ENCODE measurements around the gene ANAPC7. TPM values are rescaled to one million over a fixed set of nuclear protein-coding genes. Genes with fewer than 3 reads are reported as not detected.

The ANAPC7 gene
- total and polyA plus RNA-seq, 9 of the 15 experiments (the other 6 are each of a cell fraction or from before 2014, with no cell fraction given), result 46.7 to 158 (median 109) TPM

DNA sequence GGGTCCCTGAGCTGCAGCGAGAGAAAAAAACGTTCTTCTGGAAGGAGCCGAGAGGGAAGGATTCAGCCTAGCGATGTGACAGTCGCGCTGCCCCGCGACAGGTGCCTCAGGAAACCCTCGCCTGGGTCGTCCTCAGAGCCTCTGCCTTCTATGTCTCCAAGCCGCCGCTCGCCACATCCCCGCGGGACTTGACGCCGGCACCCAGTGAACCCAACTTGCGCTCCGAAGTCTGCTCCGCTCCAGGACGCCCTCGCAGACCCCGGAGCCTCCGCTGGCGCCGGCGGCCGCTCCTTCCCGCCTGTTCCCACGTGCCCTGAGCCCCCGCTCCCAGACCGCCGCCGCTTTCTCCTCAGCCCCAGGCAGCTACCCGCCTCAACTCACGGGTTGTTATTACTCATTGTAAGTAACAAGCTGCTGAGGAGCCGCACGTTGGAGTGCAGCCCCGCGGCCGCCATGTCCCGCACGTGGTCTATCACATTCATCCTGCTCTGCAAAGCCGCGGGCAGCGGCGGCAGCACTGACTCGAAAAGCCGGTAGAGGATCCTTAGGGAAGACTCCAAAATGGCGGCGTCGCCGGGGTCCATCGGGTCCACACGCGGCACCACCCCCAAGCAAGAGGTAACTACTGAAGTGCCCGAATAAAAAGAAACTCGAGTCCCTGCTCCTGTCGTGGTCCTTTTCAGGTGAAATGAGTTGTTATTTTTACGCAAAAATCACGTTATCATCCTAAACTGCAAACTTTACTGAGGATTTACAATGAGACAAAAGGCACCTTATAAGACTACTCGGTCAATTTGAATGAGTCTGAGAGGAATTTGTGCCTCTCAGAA lies at the start of gene ANAPC7 (continued):
- TF ChIP-seq, protein P1, sequence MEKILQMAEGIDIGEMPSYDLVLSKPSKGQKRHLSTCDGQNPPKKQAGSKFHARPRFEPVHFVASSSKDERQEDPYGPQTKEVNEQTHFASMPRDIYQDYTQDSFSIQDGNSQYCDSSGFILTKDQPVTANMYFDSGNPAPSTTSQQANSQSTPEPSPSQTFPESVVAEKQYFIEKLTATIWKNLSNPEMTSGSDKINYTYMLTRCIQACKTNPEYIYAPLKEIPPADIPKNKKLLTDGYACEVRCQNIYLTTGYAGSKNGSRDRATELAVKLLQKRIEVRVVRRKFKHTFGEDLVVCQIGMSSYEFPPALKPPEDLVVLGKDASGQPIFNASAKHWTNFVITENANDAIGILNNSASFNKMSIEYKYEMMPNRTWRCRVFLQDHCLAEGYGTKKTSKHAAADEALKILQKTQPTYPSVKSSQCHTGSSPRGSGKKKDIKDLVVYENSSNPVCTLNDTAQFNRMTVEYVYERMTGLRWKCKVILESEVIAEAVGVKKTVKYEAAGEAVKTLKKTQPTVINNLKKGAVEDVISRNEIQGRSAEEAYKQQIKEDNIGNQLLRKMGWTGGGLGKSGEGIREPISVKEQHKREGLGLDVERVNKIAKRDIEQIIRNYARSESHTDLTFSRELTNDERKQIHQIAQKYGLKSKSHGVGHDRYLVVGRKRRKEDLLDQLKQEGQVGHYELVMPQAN (IDR thresholded peaks at IDR 0.05; ENCODE audit: borderline replicate concordance), result peak; percentile 98
- TF ChIP-seq POLR2B (IDR thresholded peaks at IDR 0.05; ENCODE audit: low read depth, partially characterized antibody), result peak; percentile 78
- 0 out of 2 replicates have a peak, but pooled peaks have one; percentile 28 for TF ChIP-seq KLF6 (CRISPR knock-in tag; IDR thresholded peaks at IDR 0.05; ENCODE audit: borderline replicate concordance)
- TF ChIP-seq KAT7 (CRISPR knock-in tag; IDR thresholded peaks at IDR 0.05; ENCODE audit: borderline replicate concordance), result peak; percentile 57; the same call in 1 of the 2 replicates
- peak; percentile 16; the same call in 1 of the 2 replicates for TF ChIP-seq FOXM1 (IDR thresholded peaks at IDR 0.05; ENCODE audit: low read depth)
- TF ChIP-seq FOXM1 (CRISPR knock-in tag; IDR thresholded peaks at IDR 0.05; ENCODE audit: low read depth), result no peak
- TF ChIP-seq ATF1 (CRISPR knock-in tag; IDR thresholded peaks at IDR 0.05), result no peak
- peak; percentile 61 for TF ChIP-seq ATF1 (tag; IDR thresholded peaks at IDR 0.05)
- peak; percentile 35; the same call in 1 of the 2 replicates for TF ChIP-seq RNF2 (IDR thresholded peaks at IDR 0.05)
- TF ChIP-seq, protein P2, sequence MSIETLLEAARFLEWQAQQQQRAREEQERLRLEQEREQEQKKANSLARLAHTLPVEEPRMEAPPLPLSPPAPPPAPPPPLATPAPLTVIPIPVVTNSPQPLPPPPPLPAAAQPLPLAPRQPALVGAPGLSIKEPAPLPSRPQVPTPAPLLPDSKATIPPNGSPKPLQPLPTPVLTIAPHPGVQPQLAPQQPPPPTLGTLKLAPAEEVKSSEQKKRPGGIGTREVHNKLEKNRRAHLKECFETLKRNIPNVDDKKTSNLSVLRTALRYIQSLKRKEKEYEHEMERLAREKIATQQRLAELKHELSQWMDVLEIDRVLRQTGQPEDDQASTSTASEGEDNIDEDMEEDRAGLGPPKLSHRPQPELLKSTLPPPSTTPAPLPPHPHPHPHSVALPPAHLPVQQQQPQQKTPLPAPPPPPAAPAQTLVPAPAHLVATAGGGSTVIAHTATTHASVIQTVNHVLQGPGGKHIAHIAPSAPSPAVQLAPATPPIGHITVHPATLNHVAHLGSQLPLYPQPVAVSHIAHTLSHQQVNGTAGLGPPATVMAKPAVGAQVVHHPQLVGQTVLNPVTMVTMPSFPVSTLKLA (conservative IDR thresholded peaks at IDR 0.05), result peak; percentile 95 to 98
- no peak for TF ChIP-seq HNRNPUL1 (IDR thresholded peaks at IDR 0.05; ENCODE audit: low read length)
- TF ChIP-seq BCL6 (CRISPR knock-in tag; IDR thresholded peaks at IDR 0.05), result no peak
- TF ChIP-seq, protein P3, sequence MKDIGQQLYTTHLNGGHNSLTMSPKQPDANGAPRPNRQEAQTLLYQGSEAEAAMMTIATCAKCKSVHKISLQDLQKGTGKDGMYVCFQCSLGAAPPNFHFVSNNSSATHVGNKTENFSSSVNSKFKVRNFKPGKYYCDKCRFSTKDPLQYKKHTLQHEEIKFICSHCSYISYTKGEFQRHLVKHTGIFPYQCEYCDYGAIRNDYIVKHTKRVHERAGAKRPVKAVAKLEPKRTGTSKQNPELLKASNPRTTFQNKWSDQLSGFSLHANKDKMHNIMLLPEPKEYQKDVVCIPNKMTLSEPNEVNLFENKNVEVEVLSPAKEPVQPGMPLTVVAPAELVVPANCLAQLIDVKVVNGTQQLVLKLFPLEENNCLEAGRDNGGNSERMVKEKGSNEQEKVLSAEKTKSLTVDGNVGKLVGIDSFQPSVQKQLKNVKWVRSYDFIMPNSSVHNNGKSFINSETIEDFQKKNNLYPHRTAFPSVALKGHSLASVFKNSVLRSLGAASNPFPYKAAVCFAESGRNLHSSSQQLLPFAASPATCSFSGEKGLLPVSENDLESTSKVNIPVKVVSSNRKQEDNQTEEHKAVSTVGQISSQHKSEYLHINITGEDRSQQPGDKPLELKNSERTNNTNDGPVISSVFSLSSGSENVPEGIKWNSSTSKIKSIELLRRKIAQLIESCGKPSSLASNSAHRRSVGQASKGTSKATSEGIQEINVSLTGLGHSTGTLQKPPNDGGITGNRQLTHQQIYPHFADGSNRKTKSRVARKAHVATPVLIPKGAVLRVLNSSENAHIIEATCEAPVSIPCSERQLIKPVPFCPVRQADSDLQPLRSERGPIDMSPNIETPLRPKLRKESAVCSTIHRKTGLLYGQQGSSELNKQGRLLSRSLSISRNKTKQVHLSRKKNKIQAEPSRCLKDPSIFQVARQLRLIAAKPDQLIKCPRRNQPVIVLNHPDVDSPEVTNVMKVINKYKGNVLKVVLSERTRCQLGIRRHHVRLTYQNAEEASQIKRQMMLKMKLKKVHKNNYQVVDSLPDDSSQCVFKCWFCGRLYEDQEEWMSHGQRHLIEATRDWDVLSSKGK (CRISPR knock-in tag; IDR thresholded peaks at IDR 0.05), result no peak
- TF ChIP-seq, protein P4, sequence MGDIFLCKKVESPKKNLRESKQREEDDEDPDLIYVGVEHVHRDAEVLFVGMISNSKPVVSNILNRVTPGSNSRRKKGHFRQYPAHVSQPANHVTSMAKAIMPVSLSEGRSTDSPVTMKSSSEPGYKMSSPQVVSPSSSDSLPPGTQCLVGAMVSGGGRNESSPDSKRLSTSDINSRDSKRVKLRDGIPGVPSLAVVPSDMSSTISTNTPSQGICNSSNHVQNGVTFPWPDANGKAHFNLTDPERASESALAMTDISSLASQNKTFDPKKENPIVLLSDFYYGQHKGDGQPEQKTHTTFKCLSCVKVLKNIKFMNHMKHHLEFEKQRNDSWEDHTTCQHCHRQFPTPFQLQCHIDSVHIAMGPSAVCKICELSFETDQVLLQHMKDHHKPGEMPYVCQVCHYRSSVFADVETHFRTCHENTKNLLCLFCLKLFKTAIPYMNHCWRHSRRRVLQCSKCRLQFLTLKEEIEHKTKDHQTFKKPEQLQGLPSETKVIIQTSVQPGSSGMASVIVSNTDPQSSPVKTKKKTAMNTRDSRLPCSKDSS (IDR thresholded peaks at IDR 0.05; ENCODE audit: low read depth, partially characterized antibody), result no peak
- peak; percentile 22 to 27; a peak in 3 of 4 replicates for TF ChIP-seq RAD21 (CRISPR knock-in tag; conservative IDR thresholded peaks at IDR 0.05 in 1 of 2, IDR thresholded peaks at IDR 0.05 in 1 of 2)
- 0 out of 4 replicates have a peak, but pooled peaks of 1 of the 2 experiments have one; percentile 63 for TF ChIP-seq ARNT (IDR thresholded peaks at IDR 0.05)
- TF ChIP-seq TEAD4 (IDR thresholded peaks at IDR 0.05; ENCODE audit: low read length), result peak; percentile 11; the same call in 1 of the 2 replicates
- TF ChIP-seq TEAD4 (CRISPR knock-in tag; IDR thresholded peaks at IDR 0.05; ENCODE audit: borderline replicate concordance), result no peak
